Glutamatergic neuron (in vitro differentiated cells): ENCODE results near the gene LACRT. TPM values are rescaled to one million over a fixed set of nuclear protein-coding genes. Genes with fewer than 3 reads are reported as not detected.
"Not testable (repeated sequence)": the region's sequence is repeated elsewhere in the genome, so short reads cannot be mapped to it uniquely, and the experiment has no call there.

Experiments
- DNase-seq: peaks from one replicate; pipeline ENCODE4 v3.0.0; 2022
- H3K27ac Mint-ChIP-seq: one replicate; pipeline ENCODE4 v1.8.0; 2020; ENCODE audit warnings: mild to moderate bottlenecking, mixed read lengths, inconsistent platforms; ENCODE audit not compliant: unreplicated experiment
- H3K27me3 Mint-ChIP-seq: one replicate; pipeline ENCODE4 v1.8.0; 2020; ENCODE audit warnings: mild to moderate bottlenecking, moderate library complexity, mixed read lengths, inconsistent platforms; ENCODE audit not compliant: unreplicated experiment
- H3K36me3 Mint-ChIP-seq: one replicate; pipeline ENCODE4 v1.8.0; 2020; ENCODE audit warnings: mild to moderate bottlenecking, mixed read lengths, inconsistent platforms; ENCODE audit not compliant: unreplicated experiment
- H3K4me1 Mint-ChIP-seq: one replicate; pipeline ENCODE4 v1.8.0; 2020; ENCODE audit warnings: mild to moderate bottlenecking, low read depth, mixed read lengths, inconsistent platforms; ENCODE audit not compliant: unreplicated experiment
- H3K4me3 Mint-ChIP-seq: one replicate; pipeline ENCODE4 v1.8.0; 2020; ENCODE audit warnings: mild to moderate bottlenecking, mixed read lengths, inconsistent platforms; ENCODE audit not compliant: unreplicated experiment
- H3K9me3 Mint-ChIP-seq: one replicate; pipeline ENCODE4 v1.8.0; 2020; ENCODE audit warnings: mild to moderate bottlenecking, moderate library complexity, mixed read lengths, inconsistent platforms; ENCODE audit not compliant: unreplicated experiment
- total RNA-seq: library from RNA; stranded (reverse); fragmentation: NEBNext Ultra II Directional; extraction: Animal tissue kit (Norgen Biotek cat#: 25700); gene quantifications from one replicate; pipeline ENCODE4 v1.2.1, GENCODE V29; 2021; ENCODE audit not compliant: unreplicated experiment
- TF ChIP-seq, protein P1 (sequence below): fragments of 200-600 bp; sonication (generic); IDR thresholded peaks from one replicate; pipeline ENCODE4 v1.5.0; 2021; ENCODE audit not compliant: partially characterized antibody, unreplicated experiment

Gene LACRT
- total RNA-seq, 1 donor from 2014 or later: not detected

DNA sequence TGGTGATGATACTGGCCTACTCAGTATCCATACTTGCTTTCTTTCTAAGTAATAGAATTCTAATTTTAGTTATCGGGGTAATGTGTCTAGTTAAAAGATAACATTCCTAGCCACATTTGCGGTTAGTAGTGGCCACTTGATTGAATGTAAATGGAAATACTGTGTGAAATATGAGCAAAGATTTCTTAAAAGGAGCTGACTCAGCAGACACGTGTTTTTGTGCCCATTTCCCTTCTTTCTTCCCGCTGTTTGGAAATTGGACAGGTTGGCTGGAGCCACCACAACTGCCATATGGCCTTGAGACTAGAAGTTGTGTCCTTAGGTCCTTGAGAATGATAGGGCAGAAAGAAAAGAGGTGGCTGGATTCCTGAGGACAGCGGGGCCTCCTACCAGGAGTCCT lies 33.2 kb upstream of the LACRT start:
- Mint-ChIP-seq H3K27me3 (no peaks in the 10 kb centered on the region), H3K4me1 (no peaks in the 10 kb centered on the region), H3K4me3 (no peak overlapping the region), H3K36me3 (no peaks in the 10 kb centered on the region), H3K9me3 (no peaks in the 10 kb centered on the region), H3K27ac (no peak overlapping the region)
- DNase-seq: no peak
- TF ChIP-seq, protein P1, sequence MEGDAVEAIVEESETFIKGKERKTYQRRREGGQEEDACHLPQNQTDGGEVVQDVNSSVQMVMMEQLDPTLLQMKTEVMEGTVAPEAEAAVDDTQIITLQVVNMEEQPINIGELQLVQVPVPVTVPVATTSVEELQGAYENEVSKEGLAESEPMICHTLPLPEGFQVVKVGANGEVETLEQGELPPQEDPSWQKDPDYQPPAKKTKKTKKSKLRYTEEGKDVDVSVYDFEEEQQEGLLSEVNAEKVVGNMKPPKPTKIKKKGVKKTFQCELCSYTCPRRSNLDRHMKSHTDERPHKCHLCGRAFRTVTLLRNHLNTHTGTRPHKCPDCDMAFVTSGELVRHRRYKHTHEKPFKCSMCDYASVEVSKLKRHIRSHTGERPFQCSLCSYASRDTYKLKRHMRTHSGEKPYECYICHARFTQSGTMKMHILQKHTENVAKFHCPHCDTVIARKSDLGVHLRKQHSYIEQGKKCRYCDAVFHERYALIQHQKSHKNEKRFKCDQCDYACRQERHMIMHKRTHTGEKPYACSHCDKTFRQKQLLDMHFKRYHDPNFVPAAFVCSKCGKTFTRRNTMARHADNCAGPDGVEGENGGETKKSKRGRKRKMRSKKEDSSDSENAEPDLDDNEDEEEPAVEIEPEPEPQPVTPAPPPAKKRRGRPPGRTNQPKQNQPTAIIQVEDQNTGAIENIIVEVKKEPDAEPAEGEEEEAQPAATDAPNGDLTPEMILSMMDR: no peak

GRCh38 chr12:54666008-54666407 lies 31.3 kb upstream of the LACRT start:
- H3K9me3 Mint-ChIP-seq: no peaks in the 10 kb centered on the region
- DNase-seq: no peak
- H3K4me1 Mint-ChIP-seq: no peaks in the 10 kb centered on the region
- no peaks in the 10 kb centered on the region for H3K36me3 Mint-ChIP-seq
- H3K4me3 Mint-ChIP-seq: no peak overlapping the region
- H3K27me3 Mint-ChIP-seq: no peaks in the 10 kb centered on the region
- no peak overlapping the region for H3K27ac Mint-ChIP-seq
- TF ChIP-seq, protein P1: no peak

GRCh38 chr12:54665022-54665635 lies 30.4 kb upstream of the LACRT start:
- DNase-seq, H3K27me3 Mint-ChIP-seq, H3K4me3 Mint-ChIP-seq, H3K4me1 Mint-ChIP-seq, H3K9me3 Mint-ChIP-seq, H3K27ac Mint-ChIP-seq, H3K36me3 Mint-ChIP-seq: not testable (repeated sequence)

DNA sequence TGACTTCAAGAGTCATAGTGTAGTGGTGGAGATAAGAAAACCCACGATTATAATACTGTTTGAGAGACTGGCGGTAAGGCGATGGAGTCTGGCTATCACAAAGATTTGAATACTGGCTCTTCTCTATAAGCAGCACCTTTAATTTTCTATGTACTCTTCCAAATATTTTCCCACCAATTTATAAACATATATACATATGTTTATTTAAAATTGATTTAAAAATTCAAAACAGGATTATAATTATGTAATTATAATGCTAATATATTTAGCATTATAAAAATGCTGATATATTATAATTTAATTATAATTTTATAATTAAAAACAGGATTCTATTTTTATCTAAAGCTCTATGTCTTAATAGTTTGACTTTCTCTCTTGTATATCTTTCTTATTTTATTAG lies 28.9 kb upstream of the LACRT start:
- no peaks in the 10 kb centered on the region for H3K36me3 Mint-ChIP-seq
- H3K9me3 Mint-ChIP-seq: peaks cover 4% of the 10 kb centered on the region
- no peak overlapping the region for H3K27ac Mint-ChIP-seq
- H3K4me1 Mint-ChIP-seq: no peaks in the 10 kb centered on the region
- no peak overlapping the region for H3K4me3 Mint-ChIP-seq
- TF ChIP-seq, protein P1: no peak
- H3K27me3 Mint-ChIP-seq: no peaks in the 10 kb centered on the region
- no peak for DNase-seq

GRCh38 chr12:54662026-54662425 lies 27.3 kb upstream of the LACRT start:
- Mint-ChIP-seq H3K36me3 (no peaks in the 10 kb centered on the region), H3K27ac (no peak overlapping the region), H3K9me3 (peaks cover 4% of the 10 kb centered on the region), H3K27me3 (peaks cover 2% of the 10 kb centered on the region), H3K4me3 (no peak overlapping the region), H3K4me1 (peaks cover 1% of the 10 kb centered on the region)
- DNase-seq: no peak
- TF ChIP-seq, protein P1: no peak

DNA sequence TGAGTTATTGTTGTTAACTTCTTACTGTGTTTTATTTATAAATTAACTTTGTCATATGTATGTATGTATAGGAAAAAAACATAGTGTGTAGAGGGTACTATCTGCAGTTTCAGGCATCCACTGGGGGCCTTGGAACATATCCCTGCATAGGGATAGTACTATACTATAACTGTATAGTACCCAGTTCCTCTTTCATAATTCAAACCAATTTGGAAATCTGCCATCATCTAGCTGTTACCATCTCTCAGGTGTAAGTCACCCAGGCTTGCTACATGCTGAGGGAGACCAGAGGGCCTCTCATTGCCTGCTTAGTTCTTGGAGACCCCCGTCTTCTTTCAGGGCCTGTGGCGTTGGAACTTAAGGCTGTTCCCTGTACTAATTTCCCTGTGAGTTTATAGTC lies 26.4 kb upstream of the LACRT start:
- peaks cover 5% of the 10 kb centered on the region for H3K4me1 Mint-ChIP-seq
- H3K27me3 Mint-ChIP-seq: peaks cover 2% of the 10 kb centered on the region
- no peak overlapping the region for H3K4me3 Mint-ChIP-seq
- TF ChIP-seq, protein P1: no peak
- no peak overlapping the region for H3K27ac Mint-ChIP-seq
- H3K36me3 Mint-ChIP-seq: no peaks in the 10 kb centered on the region
- DNase-seq: no peak
- peaks cover 4% of the 10 kb centered on the region for H3K9me3 Mint-ChIP-seq
